IMR-90 (cell line): ENCODE measurements around the gene ZNF12. TPM values are rescaled to one million over a fixed set of nuclear protein-coding genes. Genes with fewer than 3 reads are reported as not detected.

Source experiments
- ATAC-seq: fragments of 200-7000 bp; cut with Tn5 transposase; 2 replicates; pipeline ENCODE4 v1.9.1; 2020; ENCODE audit warnings: low read depth, mild to moderate bottlenecking, moderate library complexity
- BruUV-seq: library from RNA; stranded (reverse); fragments of 400-500 nt; replicated peaks from 2 replicates; lab custom pipeline; 2021; lab: Mats Ljungman, UMichigan
- CTCF ChIA-PET: fragments of 300-600 bp; formaldehyde crosslinking; extraction: SDS; loops from one replicate; lab custom pipeline; 2021; ENCODE audit warnings: antibody characterized with exemption; lab: Yijun Ruan, JAX
- POLR2A ChIA-PET: fragments of 300-600 bp; sonication (Branson Sonifier 250); formaldehyde crosslinking; loops from one replicate; lab custom pipeline; 2022; ENCODE audit warnings: antibody characterized with exemption; ENCODE audit not compliant: unreplicated experiment; lab: Charles Lee
- DNase-seq: peaks from one replicate; pipeline ENCODE4 v3.0.0; 2013
- H2AFZ ChIP-seq: replicated peaks from 2 replicates; pipeline ENCODE3; 2013; ENCODE audit warnings: low read length, mild to moderate bottlenecking; ENCODE audit not compliant: poor library complexity
- H2AK5ac ChIP-seq: 2 replicates; pipeline ENCODE4 v1.6.1; 2013; ENCODE audit warnings: low read depth, low read length, inconsistent platforms
- H2AK9ac ChIP-seq: replicated peaks from 2 replicates; pipeline ENCODE3; 2013; ENCODE audit warnings: mild to moderate bottlenecking, low read depth, low read length, moderate library complexity; ENCODE audit not compliant: poor library complexity
- H2BK120ac ChIP-seq: 2 replicates; pipeline ENCODE4 v1.6.1; 2013; ENCODE audit warnings: low read depth, low read length, inconsistent platforms
- H2BK15ac ChIP-seq: 3 replicates; pipeline ENCODE4 v1.6.1; 2013; ENCODE audit warnings: low read depth, low read length, inconsistent platforms
- H2BK20ac ChIP-seq: 2 replicates; pipeline ENCODE4 v1.6.1; 2013; ENCODE audit warnings: low read depth, mild to moderate bottlenecking, inconsistent platforms, low read length, moderate library complexity
- H2BK5ac ChIP-seq: 2 replicates; pipeline ENCODE4 v1.6.1; 2013; ENCODE audit warnings: mild to moderate bottlenecking, low read depth, low read length, inconsistent platforms; ENCODE audit not compliant: poor library complexity, severe bottlenecking
- H3K14ac ChIP-seq: replicated peaks from 2 replicates; pipeline ENCODE4 v1.6.1; 2013; ENCODE audit warnings: low read depth, low read length, inconsistent platforms
- H3K18ac ChIP-seq: 2 replicates; pipeline ENCODE4 v1.6.1; 2013; ENCODE audit warnings: low read depth, low read length, control low read depth
- H3K23ac ChIP-seq: 2 replicates; pipeline ENCODE4 v1.6.1; 2013; ENCODE audit warnings: low read depth, low read length, inconsistent platforms
- H3K27ac ChIP-seq: 2 replicates; pipeline ENCODE4 v1.5.1; 2013; ENCODE audit warnings: mild to moderate bottlenecking, control low read depth, low read length; ENCODE audit not compliant: insufficient read depth
- H3K27me3 ChIP-seq: 2 replicates; pipeline ENCODE4 v1.6.1; 2013; ENCODE audit warnings: low read length; ENCODE audit not compliant: control insufficient read depth, insufficient read depth
- H3K36me3 ChIP-seq: 2 replicates; pipeline ENCODE4 v1.6.1; 2013; ENCODE audit warnings: low read length, mixed read lengths; ENCODE audit not compliant: control insufficient read depth, insufficient read depth
- H3K4ac ChIP-seq: 2 replicates; pipeline ENCODE4 v1.6.1; 2013; ENCODE audit warnings: low read depth, low read length, inconsistent platforms
- H3K4me1 ChIP-seq: 2 replicates; pipeline ENCODE4 v1.6.1; 2013; ENCODE audit warnings: low read length, mixed read lengths; ENCODE audit not compliant: control insufficient read depth, insufficient read depth
- H3K4me2 ChIP-seq: 2 replicates; pipeline ENCODE4 v1.6.1; 2013; ENCODE audit warnings: low read depth, mild to moderate bottlenecking, control low read depth, low read length, moderate library complexity
- H3K4me3 ChIP-seq: 2 replicates; pipeline ENCODE4 v1.5.1; 2013; ENCODE audit warnings: low read depth, mild to moderate bottlenecking, control low read depth, low read length, moderate library complexity; ENCODE audit not compliant: insufficient read depth
- H3K56ac ChIP-seq: 2 replicates; pipeline ENCODE4 v1.6.1; 2013; ENCODE audit warnings: low read length, inconsistent platforms; ENCODE audit not compliant: insufficient read depth; ENCODE audit errors: extremely low read depth
- H3K79me1 ChIP-seq, 2 experiments: 2 replicates each; pipeline ENCODE4 v1.6.1; 2013; ENCODE audit warnings: low read length in 2 of 2, inconsistent platforms in 1 of 2, low read depth in 1 of 2
- H3K9ac ChIP-seq: 2 replicates; pipeline ENCODE4 v1.6.1; 2013; ENCODE audit warnings: low read depth, low read length, control low read depth
- H3K9me1 ChIP-seq: 2 replicates; pipeline ENCODE4 v1.6.1; 2013; ENCODE audit warnings: low read length, inconsistent platforms; ENCODE audit not compliant: insufficient read depth
- H3K9me3 ChIP-seq: 2 replicates; pipeline ENCODE4 v1.6.1; 2013; ENCODE audit warnings: low read length; ENCODE audit not compliant: control insufficient read depth, insufficient read depth
- H4K20me1 ChIP-seq: 2 replicates; pipeline ENCODE4 v1.6.1; 2013; ENCODE audit warnings: low read length, inconsistent platforms; ENCODE audit not compliant: insufficient read depth
- H4K5ac ChIP-seq: 2 replicates; pipeline ENCODE4 v1.6.1; 2013; ENCODE audit warnings: mild to moderate bottlenecking, low read depth, low read length, control low read depth
- H4K8ac ChIP-seq, 2 experiments: 2 replicates each; pipeline ENCODE4 v1.6.1; 2013; ENCODE audit warnings: low read depth in 2 of 2, low read length in 2 of 2, control low read depth in 1 of 2, inconsistent platforms in 1 of 2
- H4K91ac ChIP-seq: 2 replicates; pipeline ENCODE4 v1.6.1; 2013; ENCODE audit warnings: low read depth, low read length, inconsistent platforms; ENCODE audit not compliant: insufficient read depth
- CEBPB ChIP-seq: IDR thresholded peaks from 2 replicates; pipeline ENCODE4 v1.6.1; 2012; ENCODE audit warnings: low read depth, low read length, improper control_type of control experiment
- MAFK ChIP-seq: IDR thresholded peaks from 2 replicates; pipeline ENCODE4 v1.6.1; 2012; ENCODE audit warnings: low read depth, low read length, improper control_type of control experiment
- MAZ ChIP-seq: IDR thresholded peaks from 2 replicates; pipeline ENCODE4 v1.6.1; 2012; ENCODE audit warnings: low read depth, mild to moderate bottlenecking, low read length, improper control_type of control experiment, moderate library complexity, borderline replicate concordance
- RCOR1 ChIP-seq: IDR thresholded peaks from 2 replicates; pipeline ENCODE4 v1.6.1; 2012; ENCODE audit warnings: mild to moderate bottlenecking, low read length, improper control_type of control experiment; ENCODE audit not compliant: insufficient replicate concordance
- RFX5 ChIP-seq: IDR thresholded peaks from 2 replicates; pipeline ENCODE4 v1.8.0; 2012; ENCODE audit warnings: low read depth, mild to moderate bottlenecking, low read length, moderate library complexity
- WGBS, 2 experiments: methylation state at CpG; one replicate each; pipeline versions ENCODE4 v1.1.5 to v1.1.7; 2013; ENCODE audit warnings: missing lambda C conversion rate in 2 of 2; ENCODE audit not compliant: insufficient read length in 1 of 2; ENCODE audit errors: extremely low coverage in 2 of 2; 5-methylcytosine and 5-hydroxymethylcytosine counted together
- dilution Hi-C: fragments of 300-500 bp; cut with HindIII; formaldehyde crosslinking; loops from one replicate; pipeline ENCODE4 v1.14.3; 2018; ENCODE audit warnings: low sequenced_read_pairs; ENCODE audit not compliant: unreplicated experiment
- in situ Hi-C: fragments of 300-500 bp; cut with MboI; formaldehyde crosslinking; loops from 3 replicates; pipeline ENCODE4 v1.14.3; 2019; ENCODE audit warnings: low sequenced_read_pairs, inconsistent platforms, mixed read lengths
- intact Hi-C: fragments of 100-400 bp; cut with micrococcal nuclease; formaldehyde crosslinking; loops from 2 replicates; pipeline ENCODE4 v1.10.0; 2022
- polyA plus RNA-seq, 3 experiments: library from polyadenylated mRNA; depleted of rRNA; stranded (reverse); fragments of >200 nt; gene quantifications; 2 replicates each; pipeline ENCODE4 v1.2.3, GENCODE V29; 2012; ENCODE audit warnings: low replicate concordance in 1 of 3
- total RNA-seq: library from RNA; depleted of rRNA; stranded (reverse); fragments of >200 nt; gene quantifications from 2 replicates; pipeline ENCODE4 v1.2.3, GENCODE V29; 2012
- TF ChIP-seq, protein P1 (sequence below): fragments of 150-350 bp; IDR thresholded peaks from 2 replicates; pipeline ENCODE4 v1.6.1; 2016; ENCODE audit warnings: low read depth, mild to moderate bottlenecking, low read length, moderate library complexity, borderline replicate concordance

ZNF12 gene
- total and polyA plus RNA-seq, 2 of the 4 experiments (the other 2 are of a cell fraction): 8.2 to 20.8 TPM

DNA sequence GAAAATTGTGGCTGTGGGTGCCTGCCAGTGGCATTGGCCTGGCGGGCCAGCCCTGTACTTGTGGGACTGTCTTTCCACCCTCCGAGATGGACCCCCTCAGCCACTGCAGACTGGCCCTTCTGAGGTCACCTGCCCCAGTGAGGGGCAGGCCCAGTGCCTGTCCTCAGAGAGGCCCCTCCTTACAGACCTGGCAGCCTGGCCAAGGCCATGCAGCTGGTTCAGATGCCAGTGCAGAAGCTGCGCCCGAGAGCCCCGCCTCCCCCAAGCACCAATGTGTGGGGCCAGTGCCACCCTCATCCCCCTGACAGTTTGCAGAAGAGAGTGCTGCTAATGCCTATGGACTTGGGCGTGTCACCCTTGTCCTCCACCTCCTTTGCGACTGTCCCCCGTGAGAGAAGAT is 59.7 kb downstream of the ZNF12 start:
- Histone ChIP-seq H4K91ac (no peak overlapping the region), H4K20me1 (peaks cover 4% of the 10 kb centered on the region; the same call in 1 of the 2 replicates), H2AK5ac (no peak overlapping the region), H4K5ac (no peak overlapping the region), H3K14ac (no peak overlapping the region), H3K23ac (no peak overlapping the region), H3K79me1 (peaks cover 1 to 18% of the 10 kb centered on the region in 2 experiments; a peak in 3 of 4 replicates), H3K56ac (no peak overlapping the region), H2BK20ac (no peak overlapping the region), H3K9me1 (no peaks in the 10 kb centered on the region), H2BK120ac (no peak overlapping the region), H3K4me1 (no peaks in the 10 kb centered on the region), H2AFZ (no peak overlapping the region), H2AK9ac (no peak overlapping the region), H4K8ac (no peak overlapping the region), H3K18ac (no peak overlapping the region), H3K36me3 (peaks cover 76% of the 10 kb centered on the region), H2BK15ac (no peak overlapping the region), H3K9ac (no peak overlapping the region), H3K4me2 (no peak overlapping the region), H2BK5ac (no peak overlapping the region), H3K27ac (no peak overlapping the region), H3K27me3 (no peaks in the 10 kb centered on the region), H3K9me3 (peaks cover 16% of the 10 kb centered on the region), H3K4me3 (no peak overlapping the region), H3K4ac (no peak overlapping the region)
- CTCF ChIA-PET: no interaction called here
- POLR2A ChIA-PET: no interaction called here
- DNase-seq (no peak), ATAC-seq (no peak)
- no TSS peak for BruUV-seq
- WGBS, 2 experiments: 86% methylated on average over 3 of the region's 8 CpGs; no CpG with 5 or more reads in 1 of the 2 experiments
- in situ Hi-C loops: no loop called here
- dilution Hi-C loops: no loop called here
- TF ChIP-seq MAFK: no peak
- TF ChIP-seq RCOR1: no peak
- no peak for TF ChIP-seq CEBPB
- TF ChIP-seq, protein P1, sequence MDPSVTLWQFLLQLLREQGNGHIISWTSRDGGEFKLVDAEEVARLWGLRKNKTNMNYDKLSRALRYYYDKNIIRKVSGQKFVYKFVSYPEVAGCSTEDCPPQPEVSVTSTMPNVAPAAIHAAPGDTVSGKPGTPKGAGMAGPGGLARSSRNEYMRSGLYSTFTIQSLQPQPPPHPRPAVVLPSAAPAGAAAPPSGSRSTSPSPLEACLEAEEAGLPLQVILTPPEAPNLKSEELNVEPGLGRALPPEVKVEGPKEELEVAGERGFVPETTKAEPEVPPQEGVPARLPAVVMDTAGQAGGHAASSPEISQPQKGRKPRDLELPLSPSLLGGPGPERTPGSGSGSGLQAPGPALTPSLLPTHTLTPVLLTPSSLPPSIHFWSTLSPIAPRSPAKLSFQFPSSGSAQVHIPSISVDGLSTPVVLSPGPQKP: no peak
- no peak for TF ChIP-seq RFX5
- TF ChIP-seq MAZ: no peak
- intact Hi-C loops: no loop called here
